ENCODE measurements around the gene HSPA4L.

- peak in 5 of 6 experiments; percentile 10 to 55 (median 37) for TF ChIP-seq CTCF (IDR thresholded peaks at IDR 0.05)
- TF ChIP-seq POLR2A (IDR thresholded peaks at IDR 0.05), result no peak
Measured at GRCh38 chr4:127732623-127733328, 49.3 kb upstream of the HSPA4L start.

Data from Peyer's patch (tissue), 4 donors.